Retinal pigment epithelial cell (primary cell): ENCODE data around the gene GPS1.

Source experiments
- DNase-seq: peaks from one replicate; pipeline ENCODE4 v3.0.0-alpha.2; 2010; ENCODE audit warnings: low read depth
- H3K4me3 ChIP-seq: 2 replicates; pipeline ENCODE4 v1.5.1; 2011; ENCODE audit warnings: mild to moderate bottlenecking, low read length, control low read depth, moderate library complexity
- TF ChIP-seq, protein P1 (sequence below): conservative IDR thresholded peaks from 2 replicates; pipeline ENCODE4 v1.5.1; 2011; ENCODE audit warnings: low read depth, low read length, control low read depth, inconsistent platforms

The GPS1 gene

DNA sequence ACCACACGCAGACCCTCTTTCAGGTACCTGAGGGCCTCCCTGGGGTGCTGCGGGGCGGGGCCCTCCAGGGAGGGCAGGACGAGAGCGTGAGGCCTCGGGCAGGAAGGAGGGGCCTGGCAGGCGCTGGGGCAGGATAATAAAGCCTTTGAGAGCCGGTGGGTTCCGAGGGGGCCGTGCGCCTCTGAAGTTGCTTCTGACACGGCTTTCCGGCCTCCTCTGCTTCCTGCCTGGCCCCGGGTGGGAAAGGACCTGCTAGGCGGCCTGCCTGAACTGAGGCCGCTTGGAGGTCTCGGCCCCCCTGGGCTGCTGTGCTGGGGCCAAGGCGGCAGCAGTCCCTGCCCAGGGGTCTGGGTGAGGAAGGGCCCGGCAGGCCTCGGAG, 39.4 kb upstream of the GPS1 start:
- H3K4me3 ChIP-seq, result no peak overlapping the region
- no peak for DNase-seq
- TF ChIP-seq, protein P1, sequence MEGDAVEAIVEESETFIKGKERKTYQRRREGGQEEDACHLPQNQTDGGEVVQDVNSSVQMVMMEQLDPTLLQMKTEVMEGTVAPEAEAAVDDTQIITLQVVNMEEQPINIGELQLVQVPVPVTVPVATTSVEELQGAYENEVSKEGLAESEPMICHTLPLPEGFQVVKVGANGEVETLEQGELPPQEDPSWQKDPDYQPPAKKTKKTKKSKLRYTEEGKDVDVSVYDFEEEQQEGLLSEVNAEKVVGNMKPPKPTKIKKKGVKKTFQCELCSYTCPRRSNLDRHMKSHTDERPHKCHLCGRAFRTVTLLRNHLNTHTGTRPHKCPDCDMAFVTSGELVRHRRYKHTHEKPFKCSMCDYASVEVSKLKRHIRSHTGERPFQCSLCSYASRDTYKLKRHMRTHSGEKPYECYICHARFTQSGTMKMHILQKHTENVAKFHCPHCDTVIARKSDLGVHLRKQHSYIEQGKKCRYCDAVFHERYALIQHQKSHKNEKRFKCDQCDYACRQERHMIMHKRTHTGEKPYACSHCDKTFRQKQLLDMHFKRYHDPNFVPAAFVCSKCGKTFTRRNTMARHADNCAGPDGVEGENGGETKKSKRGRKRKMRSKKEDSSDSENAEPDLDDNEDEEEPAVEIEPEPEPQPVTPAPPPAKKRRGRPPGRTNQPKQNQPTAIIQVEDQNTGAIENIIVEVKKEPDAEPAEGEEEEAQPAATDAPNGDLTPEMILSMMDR, result no peak

DNA sequence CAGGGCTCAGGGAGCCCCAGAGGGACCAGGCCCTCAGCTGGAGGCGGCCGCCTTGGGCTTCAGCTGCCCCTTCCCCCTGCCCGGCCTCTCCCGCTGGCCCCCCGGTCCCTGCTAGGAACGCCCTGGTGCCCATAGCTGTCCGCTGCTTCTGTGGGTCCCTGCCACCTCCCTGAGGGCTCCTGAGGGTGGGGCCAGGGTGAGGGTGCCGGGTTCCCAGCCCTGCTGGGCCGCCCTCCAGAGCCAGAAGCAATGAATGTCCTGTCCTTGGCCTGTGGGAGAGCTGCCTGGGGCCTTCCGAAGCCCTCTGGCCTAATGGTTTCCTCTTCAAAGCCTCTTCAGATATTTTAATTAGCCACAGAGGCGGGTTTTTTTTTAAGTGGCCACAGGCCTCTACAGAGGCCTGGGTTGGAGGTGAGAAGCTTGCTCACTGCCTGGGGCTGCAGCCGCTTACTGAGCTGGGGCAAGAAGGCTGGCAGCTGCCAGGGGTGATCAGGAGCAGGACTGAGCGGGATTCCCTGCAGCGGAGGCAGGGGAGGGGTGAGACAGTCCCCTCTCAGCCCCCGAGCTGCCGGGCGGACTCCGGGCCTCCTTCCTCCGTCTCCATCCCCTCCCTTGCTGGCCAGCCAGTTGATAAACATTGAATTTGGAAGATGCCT, 38.9 kb upstream of the GPS1 start:
- no peak overlapping the region for H3K4me3 ChIP-seq
- TF ChIP-seq, protein P1, result no peak
- no peak for DNase-seq

DNA sequence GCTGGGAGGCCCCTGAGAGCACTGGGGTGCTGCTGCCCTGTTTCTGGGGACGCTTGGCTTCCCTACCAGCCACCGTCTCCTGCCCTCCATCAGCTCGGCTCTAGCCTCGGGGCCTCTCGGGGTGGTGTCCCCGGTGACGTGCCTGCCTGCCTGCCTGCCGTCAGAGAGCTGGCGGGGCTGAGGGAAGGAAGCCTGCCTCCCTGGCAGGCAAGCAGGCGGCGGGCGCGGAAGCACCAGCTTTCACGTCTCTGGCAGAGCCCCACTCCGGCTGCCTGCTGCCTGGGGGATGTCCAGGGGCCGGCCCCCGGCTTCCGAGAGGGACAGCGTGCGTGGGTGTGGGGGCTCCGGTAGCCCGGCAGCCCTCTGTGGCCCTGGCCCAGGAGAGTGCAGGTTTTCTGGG, 38.4 kb upstream of the GPS1 start:
- DNase-seq, result no peak
- TF ChIP-seq, protein P1, result no peak
- no peak overlapping the region for H3K4me3 ChIP-seq

DNA sequence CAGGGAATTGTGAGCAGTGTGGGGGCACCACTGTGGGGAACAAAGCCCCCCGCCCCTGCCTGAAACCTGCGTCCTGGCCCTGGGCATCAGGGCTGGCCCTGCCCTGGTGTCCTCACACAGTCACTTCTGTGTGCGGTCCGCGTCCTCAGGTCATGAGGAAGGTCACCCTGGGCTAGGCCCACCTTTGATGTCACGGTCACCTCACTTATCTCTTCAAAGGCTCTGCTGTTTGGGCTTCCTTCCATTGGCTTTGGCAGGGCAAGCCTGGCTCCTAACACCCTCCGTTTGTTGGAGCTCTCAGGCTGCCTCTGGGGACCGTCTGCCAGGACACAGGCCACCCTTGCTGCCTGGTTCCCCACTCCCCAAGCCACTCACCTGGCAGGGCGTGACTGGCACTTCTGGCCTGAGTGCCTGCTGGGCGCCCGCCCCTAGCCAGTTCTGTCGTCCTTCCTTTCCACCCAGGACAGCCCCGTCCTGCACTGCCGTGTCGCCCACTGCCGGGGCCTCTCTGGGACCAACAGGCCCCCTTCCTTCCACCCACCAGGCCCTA, 37.9 kb upstream of the GPS1 start:
- H3K4me3 ChIP-seq, result no peak overlapping the region
- TF ChIP-seq, protein P1, result no peak
- no peak for DNase-seq

DNA sequence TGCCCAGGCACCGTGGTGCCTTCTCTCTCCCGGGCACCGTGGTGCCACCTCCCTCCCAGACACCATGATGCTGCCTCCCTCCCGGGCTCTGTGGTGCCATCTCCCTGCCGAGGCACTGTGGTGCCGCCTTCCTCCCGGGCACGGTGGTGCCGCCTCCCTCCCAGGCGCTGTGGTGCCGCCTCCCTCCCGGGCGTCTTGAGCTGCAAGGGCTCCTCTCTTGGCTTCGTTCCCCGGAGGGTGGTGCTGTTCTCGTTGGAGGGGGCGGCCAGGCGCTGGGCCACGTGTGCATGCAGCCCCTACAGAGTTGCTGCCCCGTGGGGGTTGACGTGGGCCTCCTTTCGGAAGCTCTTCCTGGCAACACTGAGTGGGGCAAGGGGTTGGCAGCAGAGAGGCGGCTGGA, 37.3 kb upstream of the GPS1 start:
- TF ChIP-seq, protein P1, result no peak
- no peak overlapping the region for H3K4me3 ChIP-seq
- no peak for DNase-seq

DNA sequence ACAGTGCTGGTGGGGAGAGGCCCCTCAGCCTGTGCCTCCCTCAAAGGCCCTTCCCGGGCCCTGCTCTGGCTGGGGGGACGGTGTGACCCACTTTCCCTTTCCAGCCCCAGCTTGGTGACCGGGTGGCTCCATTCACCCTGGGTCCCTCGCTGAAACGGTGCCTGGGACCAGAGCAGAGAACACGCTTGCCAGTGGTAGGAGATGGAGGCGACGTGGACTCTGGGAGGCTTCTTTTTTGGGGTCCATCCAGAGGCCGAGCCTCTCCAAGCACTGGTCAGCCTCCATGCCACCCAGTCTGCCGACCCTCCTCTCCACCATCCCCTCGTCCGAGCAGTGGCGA, 36.8 kb upstream of the GPS1 start:
- no peak overlapping the region for H3K4me3 ChIP-seq
- no peak for DNase-seq

More for the DNA sequence above, 36.8 kb upstream of the GPS1 start:
- TF ChIP-seq, protein P1, result no peak
